Adrenal gland (tissue), 5 donors: ENCODE data around the gene NECAB2.

Source experiments
- CTCF ChIP-seq, 6 experiments: fragments of 450-650 bp in 4 of 6; fragments of 200-600 bp in 2 of 6; sonication (generic) in 1 of 6; IDR thresholded peaks; 1 replicate in 5 of 6; 2 replicates in 1 of 6; pipeline versions ENCODE4 v1.5.1 to v1.8.0; 2016 to 2021; ENCODE audit warnings: antibody characterized with exemption in 6 of 6, mild to moderate bottlenecking in 2 of 6, moderate library complexity in 1 of 6
- POLR2A ChIP-seq, 2 donors: fragments of 450-650 bp; IDR thresholded peaks; one replicate each; pipeline ENCODE4 v1.6.1; 2017; ENCODE audit warnings: antibody characterized with exemption in 2 of 2, mild to moderate bottlenecking in 2 of 2, moderate library complexity in 1 of 2
- donor health status: DM: no; HTN: no; CAD: no.

GRCh38 chr16:84031556-84031955, 63.5 kb downstream of the NECAB2 start:
- TF ChIP-seq CTCF (IDR thresholded peaks at IDR 0.05) (no peak), POLR2A (IDR thresholded peaks at IDR 0.05) (no peak)
